Activated CD4-positive, CD25-positive, alpha-beta regulatory T cell treated with anti-CD3 and anti-CD28 coated beads, Interleukin-2, amount 50 U/mL, for 24 hours (primary cell): ENCODE data around the gene MYO5B.

Source experiments
- ATAC-seq, 2 donors: fragments of 150-1000 bp; cut with Tn5 transposase; one replicate each; pipeline ENCODE4 v1.10.0; 2021; ENCODE audit warnings: mild to moderate bottlenecking in 1 of 2, moderate library complexity in 1 of 2

MYO5B gene

DNA sequence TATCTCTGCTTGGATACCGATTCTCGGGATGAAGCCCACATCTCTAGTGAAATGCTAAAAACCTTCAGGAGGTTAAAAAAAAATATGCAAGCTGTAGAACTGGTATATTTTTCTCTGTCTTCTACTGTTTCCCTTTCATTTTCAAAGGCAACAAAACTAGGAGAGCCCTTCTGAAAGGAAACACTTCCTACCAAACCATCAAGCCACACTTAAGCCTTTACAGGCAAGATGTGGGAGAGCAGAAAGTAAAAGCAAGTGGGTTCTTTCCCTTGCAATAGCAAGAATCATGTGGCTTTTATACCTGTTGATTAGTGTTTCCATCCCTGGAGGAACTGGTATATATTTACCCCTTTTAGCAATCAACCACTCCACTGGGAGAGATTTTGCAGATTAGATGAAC, 233.7 kb downstream of the MYO5B start:
- no peak for ATAC-seq

DNA sequence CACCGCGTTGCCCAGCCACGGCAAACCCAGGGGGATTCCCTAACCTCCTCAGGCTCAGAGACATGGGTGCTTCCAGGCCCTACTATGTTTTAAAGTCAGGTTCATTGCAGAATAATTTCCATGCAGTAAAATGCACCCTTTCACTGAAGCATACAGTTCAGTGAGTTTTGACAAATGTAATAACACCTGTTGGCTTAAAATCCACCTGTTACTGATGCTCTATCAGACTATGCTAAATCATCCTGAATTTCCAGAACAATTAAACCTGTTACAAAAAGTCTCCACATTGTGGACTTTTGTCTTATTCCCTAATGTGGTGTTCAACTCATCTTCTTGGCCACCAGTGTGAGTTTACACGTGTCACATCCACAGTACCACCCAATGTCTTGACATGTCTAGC, 234.6 kb downstream of the MYO5B start:
- ATAC-seq = no peak

DNA sequence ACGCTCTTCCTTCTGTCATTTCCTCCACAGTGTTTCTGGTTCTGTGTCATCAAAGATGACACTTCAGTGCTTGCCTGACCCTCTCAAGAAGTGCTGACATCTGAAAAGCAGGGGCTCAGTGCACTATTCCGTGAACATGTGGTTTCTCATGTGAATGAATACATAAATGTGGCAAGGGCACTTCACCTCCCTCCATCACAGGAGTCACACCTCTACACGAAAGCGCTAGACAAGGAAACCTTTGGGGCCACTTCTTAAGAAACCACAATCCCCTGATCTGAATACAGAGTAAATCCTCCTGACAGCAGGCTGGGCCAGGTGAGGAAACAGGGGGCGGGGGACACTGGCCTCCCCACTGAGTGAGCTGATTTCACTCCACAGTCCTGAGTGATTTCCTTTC, 235.8 kb downstream of the MYO5B start:
- no peak for ATAC-seq

DNA sequence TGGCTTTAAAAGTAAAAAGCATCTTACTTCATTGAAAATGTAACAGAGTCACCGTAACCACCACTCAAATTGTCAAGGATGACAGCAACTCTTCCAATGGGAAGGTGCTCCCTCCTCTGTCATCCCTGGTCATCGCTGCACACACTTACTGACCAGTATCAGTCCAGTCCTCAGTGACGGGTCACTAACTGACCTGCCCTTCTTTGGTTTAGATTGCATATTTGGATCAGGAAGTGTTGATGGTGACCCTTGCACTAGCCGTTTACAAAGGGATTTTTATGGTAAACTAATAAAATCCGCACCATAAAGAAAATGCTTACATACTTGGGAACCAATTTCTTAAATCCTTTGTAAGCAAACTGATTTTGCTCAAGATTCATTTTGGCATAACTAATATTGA, 239.7 kb downstream of the MYO5B start:
- no peak for ATAC-seq

DNA sequence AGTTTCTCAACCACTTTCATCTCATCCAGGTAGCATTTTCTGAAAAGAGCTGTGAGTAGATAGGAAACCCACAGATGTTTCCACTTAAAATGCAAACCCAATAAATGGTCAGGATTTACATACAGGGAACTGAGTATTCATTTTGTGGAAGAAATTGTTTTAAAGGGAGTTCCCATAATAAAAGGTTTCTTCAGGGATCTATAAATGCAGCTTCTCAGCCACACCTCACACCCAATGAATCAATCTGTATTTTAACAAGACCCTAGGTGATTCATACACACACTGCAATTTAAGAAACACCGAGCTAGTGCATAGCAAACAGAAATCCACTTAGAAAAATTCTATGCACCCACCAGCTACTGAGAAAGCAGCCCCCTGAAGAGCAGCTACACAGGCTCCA, 241.6 kb downstream of the MYO5B start:
- ATAC-seq = no peak

DNA sequence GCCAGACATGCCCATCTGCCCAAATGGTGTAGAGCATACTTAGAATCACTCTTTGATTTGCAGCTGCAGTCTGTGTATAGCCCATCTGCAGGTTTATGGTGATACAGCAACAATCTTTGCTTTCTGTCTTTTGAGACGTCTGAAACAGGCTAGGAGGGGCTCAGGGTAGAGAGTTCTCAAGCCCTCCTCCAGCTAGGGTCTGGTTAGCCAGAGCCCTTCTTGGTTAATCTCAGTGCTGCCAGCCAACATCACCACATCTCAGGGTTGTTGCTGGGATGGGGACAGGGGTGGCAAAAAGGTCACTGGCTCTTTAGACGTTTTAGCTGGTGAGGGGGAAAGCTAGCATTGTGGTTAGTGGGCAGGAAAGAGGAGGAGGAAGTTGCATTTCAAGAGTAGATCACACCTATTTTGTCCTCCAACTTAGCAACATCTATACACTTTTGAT, 245.0 kb downstream of the MYO5B start:
- ATAC-seq = no peak

DNA sequence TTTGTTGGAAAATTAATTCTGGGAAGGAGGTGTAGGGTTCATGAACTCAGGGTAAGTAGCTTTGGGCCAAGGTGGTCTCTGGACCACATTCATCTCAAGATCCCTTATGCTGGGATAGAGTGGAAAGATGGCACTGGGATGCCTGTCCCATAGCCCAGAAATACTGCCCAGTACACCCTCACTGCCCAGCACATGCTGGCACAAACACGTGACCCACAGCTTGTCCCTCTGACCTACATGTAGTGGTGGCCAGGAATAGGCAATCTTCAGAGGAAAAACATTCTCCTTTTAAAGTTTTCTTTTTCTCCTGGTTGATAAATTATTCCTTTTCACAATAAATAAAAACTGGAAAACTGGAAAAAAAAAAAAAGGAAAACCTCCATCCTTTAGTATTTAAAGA, 246.0 kb downstream of the MYO5B start:
- ATAC-seq = no peak

DNA sequence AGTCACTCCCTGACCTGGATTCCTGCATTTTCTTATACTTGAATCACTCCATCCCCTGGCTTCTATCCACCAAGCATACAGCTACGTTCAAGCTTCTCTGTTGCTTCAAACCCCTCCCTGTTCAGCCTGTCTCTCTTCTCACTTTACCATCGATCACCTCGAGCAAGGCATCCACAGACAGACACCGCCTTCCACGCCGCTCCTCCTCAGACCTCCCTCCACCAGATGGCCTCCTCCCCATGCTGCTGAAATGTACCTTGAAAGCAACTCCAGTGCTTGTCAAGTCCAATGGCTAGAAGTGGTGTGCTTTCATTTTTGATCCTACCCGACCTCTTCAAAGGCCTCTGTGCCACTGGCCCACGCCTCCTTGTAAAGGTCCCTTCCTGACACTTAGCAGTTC, 250.3 kb downstream of the MYO5B start:
- no peak for ATAC-seq

DNA sequence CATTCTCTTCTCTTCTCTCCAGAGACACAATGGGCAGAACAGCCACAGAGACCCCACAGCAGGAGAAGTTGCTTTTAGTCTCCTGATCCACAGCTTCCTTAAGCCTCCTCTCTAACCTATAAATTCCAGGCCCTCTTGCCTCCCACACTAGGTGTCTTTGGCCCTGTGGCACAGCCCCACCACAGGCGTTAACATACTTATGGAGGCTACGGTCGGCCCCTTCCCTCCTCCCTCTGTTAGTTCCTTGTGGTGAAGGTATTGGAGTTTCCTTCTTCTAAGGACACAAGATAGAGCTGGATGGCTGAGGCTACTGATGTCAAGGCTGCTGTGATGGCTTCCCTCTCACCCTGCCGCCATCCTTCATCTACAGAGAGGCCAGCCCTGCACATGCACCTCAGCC, 258.1 kb downstream of the MYO5B start:
- ATAC-seq = no peak

DNA sequence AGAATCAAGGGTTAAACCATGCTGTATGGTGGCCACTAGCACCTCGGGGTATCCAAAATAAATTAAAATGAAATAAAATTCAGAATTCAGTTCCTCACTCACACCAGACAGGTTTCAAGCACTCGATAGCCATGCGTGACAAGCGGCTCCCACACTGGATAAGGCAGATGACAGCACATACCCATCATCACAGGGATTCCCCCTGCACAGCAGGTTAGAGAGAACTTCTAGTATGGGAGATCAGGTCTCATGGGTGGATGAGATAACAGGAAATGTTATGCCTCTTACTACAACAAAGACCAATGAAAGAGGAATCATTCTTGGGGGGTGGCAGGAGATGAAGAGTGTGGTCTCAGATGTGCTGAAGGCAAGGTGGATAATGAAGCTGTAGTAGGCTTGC, 259.7 kb downstream of the MYO5B start:
- no peak for ATAC-seq

DNA sequence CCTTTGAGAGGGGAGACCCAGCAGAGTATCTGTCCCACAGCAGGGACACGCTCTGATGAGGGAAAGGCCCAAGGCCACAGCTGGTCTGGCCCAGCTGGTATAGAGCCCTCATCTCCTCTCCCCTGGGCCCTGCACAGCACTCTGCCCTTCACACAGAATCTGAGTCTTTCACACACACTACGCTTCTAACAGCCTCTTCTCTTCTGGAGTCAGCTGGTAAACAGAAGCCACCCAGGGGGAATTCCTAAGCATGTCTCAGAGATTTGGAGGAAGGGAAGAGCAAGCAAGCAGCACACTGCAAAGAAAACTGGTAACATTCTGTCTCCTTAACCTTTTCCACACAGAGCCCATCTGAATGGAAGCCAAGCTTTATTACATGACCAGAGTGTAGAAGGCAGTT, 260.5 kb downstream of the MYO5B start:
- no peak for ATAC-seq

DNA sequence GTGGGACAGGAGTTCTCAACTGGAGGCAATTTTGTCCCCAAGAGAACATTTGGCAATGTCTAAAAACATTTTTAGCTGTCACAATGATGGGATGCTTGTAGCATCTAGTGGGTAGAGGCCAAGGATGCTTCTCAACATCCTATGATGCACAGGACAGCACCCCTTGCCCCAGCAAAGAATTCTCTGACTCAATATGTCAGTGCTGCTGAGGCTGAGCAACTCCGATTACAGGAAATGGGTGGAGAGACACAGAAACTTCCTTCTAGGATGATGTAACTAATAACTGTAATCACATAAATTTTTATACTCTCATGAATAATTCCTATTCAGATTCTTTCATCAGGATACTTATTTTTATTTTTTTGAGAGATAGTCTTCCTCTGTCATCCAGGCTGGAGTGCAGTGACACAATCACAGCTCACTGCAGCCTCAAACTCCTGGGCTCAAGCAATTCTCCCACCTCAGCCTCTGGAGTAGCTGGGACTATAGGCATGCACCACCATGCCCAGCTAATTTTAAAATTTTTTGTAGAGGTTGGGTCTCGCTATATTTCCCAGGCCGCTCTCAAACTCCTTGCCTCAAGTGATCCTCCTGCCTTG, 261.3 kb downstream of the MYO5B start:
- ATAC-seq = no peak

DNA sequence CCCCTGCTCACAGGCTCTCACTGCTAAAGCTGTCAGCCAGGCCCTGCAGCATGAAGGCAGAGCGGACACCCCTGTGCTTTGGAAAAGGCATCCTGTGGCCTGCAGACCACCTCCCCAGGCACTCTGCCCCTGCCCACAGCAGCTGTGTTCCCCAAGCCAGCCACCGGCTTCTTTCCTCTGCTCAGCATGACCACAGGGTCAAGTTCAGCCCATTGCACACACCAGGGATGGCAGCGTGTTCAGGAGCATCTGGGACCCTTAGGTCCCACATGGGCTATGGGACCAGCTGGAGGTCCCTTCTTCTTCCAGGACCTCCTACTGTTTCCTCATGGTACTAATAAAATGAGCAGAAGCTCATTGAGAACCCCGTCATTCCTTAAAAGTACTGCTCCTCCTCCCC, 263.2 kb downstream of the MYO5B start:
- ATAC-seq = no peak

DNA sequence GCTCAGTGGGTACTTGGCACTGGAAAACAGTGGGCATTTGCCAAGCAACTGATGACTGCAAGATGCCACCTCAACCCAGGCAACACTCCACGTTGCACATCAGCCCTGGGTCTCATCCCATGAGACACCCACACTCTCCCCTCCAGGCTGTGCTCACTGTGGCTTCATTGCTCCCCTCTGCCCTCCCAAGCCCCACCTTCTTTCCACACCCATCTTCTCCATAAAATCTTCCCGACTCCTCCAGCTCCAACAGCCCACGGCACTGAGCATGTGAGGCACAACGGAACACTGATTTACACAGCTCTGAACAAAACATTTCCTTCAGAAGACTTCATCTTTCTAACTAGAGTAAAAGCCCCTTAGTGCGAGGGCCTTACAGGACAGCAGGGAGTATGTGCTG, 263.8 kb downstream of the MYO5B start:
- ATAC-seq = no peak

DNA sequence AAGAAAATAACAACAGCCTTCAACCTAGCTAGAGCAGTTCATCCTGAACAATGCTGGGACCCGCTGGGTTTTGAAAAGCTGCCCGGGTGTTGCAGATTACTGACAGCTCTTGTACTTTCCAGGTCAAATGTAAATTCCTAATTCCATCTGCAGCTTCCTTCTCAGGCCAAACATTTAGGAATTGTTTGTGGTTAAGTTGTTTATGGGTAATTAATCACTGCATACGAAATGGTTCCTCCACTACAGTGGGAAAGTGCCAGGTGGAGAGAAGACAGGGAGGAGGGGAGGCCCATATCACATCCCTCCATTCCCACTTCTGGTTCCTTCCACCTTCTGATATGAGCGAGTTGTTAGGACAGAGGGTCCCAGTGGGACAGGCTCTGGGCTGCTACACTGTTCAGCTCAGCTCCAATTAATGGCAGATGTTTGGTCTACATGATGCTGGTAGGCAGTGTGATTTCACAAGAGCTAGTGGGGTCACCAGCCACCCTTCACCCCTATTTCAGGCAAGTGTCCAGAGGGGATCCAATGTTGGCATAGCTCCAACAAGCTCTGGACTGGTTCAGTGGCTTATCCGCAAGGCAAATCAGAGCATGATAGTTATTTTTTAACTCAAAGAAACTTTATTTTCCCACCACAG, 268.7 kb downstream of the MYO5B start:
- no peak for ATAC-seq

DNA sequence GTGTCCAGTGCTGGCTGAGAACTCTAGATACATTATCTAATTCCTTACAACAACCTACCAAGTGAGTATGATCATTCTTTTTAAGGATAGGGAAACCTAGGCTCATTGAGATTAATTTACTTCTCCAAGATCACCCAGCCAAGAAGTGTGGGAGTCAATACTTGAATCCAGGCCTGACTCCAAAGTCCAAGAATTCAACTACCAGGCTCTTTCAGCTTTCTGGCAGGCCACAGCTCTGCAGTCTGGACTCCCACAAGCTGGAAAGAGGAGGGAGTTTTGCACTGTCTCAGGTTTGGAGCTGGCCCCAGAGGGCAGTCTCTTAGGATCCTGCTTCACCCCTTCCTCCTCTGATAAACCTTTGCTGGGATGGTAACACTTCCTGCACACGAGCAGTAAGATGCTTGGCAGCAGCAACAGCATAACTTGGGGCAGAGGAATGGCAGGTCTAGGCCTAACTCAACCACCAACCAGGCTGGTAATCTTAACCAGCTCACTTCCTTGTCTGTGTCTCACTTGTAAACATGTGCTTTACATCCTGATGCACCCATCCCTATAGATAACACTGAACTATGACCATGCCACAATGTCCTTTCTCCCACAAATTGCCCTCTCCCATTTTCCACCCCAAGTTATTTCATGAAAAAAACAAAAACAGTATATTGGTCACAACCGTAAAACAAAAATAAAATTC, 270.5 kb downstream of the MYO5B start:
- no peak for ATAC-seq

DNA sequence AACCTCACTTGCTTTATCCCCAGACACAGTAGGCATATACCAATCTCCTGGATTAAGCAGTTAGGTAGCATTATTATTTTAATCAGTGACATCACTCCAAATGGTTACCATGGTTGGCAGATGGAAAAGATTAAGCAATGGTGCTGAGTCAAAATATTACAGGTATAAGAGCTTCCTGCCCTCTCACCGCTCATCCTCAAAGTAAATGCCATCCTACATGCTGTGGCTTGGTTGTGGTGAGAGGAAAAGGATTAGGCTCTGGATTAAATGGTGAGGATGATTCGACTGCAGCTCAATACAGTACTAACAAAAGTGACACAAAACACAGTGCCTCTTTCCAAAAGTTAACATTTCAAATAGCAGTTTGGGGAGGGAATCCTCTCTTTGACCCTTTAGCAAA, 272.7 kb downstream of the MYO5B start:
- ATAC-seq = no peak

DNA sequence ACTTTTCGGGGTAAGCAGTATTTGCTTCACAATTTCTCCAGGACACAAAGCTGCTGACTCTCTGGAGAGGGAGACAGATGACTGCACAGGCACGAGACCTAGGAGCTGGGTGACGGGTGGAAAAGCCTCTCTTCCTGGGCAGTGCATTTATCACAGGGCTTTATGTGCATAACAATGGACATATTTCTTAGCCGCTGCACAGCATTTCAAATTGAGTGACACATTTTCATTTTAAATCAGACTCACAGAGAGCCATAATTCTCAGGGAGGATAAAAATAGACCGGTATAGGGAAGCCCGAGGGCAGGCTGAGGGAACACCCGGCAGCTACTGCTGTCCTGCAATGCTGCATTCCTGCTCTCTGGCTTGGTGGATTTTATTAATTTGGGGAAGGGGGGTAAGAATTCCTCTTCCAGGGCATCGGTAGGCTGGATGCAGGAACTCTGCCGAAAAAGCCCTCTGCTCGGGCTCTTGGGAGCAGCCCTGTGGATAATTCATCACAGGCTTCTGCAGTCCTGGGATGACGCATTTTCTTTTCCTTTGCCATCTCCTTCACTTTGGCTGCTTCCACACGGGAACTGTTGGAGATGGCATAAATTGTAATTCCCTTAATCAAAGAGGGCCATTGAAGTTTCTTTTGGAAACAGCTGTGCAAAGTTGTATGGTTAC, 273.5 kb downstream of the MYO5B start:
- no peak for ATAC-seq

DNA sequence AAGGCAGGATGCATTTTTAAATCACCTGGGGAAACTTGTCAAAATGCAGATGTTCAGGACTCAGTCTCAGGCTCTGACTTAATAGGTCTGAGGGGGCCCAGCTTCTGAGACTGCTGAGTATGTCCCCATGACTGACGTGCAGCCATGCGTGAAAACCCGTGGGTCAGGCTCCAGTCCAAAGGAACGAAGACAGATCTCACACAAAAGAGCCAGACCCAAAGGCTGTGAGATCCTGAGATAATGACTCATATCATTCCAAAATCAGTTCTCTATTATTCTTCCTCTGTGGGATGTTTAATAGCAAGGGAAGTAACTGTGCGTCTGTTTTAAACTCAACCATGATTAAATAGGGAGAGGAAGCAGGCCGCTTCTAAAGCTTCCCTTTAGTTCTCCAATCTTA, 274.2 kb downstream of the MYO5B start:
- ATAC-seq = no peak

DNA sequence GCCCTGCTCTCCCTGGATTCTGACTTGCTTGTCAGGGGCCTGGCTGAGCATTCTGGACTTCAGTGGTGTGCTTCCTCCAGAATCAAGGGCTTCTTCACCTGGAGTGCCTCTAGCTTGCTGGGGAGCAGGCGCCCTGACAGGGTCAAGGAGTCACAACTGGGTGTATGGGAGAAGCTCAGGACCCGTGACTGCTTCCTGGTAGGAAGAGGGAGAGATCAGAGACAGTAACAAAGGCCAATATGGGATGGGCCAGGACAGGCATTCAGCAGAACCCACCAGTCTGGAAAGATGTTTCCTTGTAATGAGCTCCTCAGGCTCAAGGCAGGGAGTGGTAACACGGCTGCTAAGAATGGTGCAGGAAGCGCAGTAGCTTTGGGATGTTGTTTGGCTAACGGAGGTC, 277.2 kb downstream of the MYO5B start:
- no peak for ATAC-seq

DNA sequence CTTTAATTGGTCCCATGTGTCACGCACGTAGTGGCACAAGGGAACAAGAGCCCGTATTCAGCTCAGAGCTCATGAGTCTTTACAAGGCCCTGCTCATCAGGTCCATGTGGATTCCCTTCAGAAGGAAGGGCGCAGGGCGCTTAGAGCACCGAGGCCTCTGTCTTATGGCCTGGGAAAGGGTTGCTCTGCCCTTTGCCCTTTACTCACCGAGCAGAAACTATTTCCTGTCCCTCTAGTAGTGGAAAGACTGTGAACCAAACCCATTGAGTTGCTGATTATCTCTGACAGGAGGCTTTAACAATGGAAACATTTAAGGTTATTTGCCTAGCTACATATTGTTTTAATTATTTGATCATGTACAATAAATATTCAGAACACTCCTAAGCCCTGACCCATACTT, 279.6 kb downstream of the MYO5B start:
- no peak for ATAC-seq

DNA sequence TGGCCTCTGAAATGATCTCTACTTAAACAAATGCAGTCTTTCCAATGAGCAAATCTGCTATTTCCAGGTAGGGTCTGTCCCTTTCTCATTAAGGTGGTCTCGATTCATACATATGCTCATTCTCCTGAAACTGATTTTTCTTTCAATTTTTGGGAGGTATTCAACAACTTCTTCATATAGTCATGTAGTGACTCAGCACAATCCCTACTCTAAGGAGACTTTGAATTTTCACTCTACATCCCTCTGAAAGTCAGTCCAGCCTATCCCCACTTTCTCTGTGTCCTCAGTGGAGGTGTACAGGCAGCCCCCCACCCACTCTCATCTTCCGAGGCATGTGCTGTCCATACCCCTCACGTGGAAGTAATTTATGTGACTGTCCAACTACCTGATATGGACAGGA, 281.7 kb downstream of the MYO5B start:
- no peak for ATAC-seq

DNA sequence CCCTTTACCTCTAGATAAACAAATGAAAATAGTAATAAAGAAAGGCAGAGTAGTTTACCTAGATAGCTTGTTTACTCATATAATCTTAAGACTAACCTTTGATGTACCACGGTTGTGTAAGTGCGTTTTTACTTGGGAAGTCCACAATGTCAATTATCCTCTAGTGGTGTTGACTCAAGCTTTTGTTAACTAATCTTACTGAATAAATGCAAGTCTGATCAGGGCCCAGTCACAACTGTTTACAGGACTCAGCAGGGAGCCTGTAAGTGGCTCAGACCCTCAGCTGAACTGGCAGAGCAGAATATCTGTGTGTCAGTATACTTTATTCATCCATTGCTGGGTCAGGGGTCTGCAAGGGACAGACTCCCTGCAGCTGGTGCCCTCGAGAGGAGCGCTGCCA, 283.5 kb downstream of the MYO5B start:
- ATAC-seq = no peak

DNA sequence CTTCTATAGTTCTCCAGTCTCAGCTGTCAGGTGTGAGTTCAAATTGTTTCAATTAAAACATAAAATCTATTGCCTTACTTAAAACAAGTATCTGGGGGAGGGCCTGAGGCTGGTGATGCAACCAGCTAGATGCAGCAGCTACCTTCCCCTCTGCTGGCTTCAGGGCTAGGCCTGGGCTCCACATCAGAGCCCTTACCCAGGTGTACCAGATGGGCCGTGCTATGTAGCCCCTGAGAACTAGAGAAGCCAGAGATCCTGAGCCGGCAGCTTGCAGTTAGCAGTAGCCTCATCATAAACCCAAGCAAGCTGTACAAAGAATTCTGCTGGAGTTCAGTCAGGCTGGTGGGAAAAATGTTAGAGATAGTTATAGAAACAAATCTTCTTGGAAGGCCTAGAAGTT, 284.0 kb downstream of the MYO5B start:
- no peak for ATAC-seq
